BJ (cell line): Measurements from ENCODE around the gene OR11L1. TPM values are rescaled to one million over a fixed set of nuclear protein-coding genes. Genes with fewer than 3 reads are reported as not detected.

ENCODE experiments used
- CTCF ChIA-PET: fragments of 350-600 bp; formaldehyde crosslinking; extraction: SDS; loops from one replicate; lab custom pipeline; 2021; ENCODE audit warnings: antibody characterized with exemption, inconsistent platforms; lab: Yijun Ruan, JAX
- POLR2A ChIA-PET: fragments of 300-600 bp; sonication (Branson Sonifier 250); formaldehyde crosslinking; extraction: SDS; loops from one replicate; lab custom pipeline; 2021; ENCODE audit warnings: antibody characterized with exemption; lab: Charles Lee
- DNase-seq: peaks from one replicate; pipeline ENCODE4 v3.0.0-alpha.2; 2011; ENCODE audit warnings: low read depth
- H3K27me3 ChIP-seq: 2 replicates; pipeline ENCODE4 v1.6.0; 2011; ENCODE audit warnings: low read length; ENCODE audit not compliant: control insufficient read depth, insufficient read depth
- H3K36me3 ChIP-seq: 2 replicates; pipeline ENCODE4 v1.5.1; 2011; ENCODE audit warnings: low read length; ENCODE audit not compliant: control insufficient read depth, insufficient read depth
- H3K4me3 ChIP-seq: 2 replicates; pipeline ENCODE4 v1.5.1; 2011; ENCODE audit warnings: low read depth, mild to moderate bottlenecking, control low read depth, low read length
- CTCF ChIP-seq: IDR thresholded peaks from 2 replicates; pipeline ENCODE4 v1.5.1; 2011; ENCODE audit warnings: low read depth, mild to moderate bottlenecking, control low read depth, inconsistent platforms, low read length, moderate library complexity; ENCODE audit not compliant: insufficient read depth
- polyA plus RNA-seq: library from polyadenylated mRNA; depleted of rRNA; stranded (reverse); fragments of >200 nt; gene quantifications from 2 replicates; pipeline ENCODE4 v1.2.3, GENCODE V29; 2011

The OR11L1 gene
- polyA plus RNA-seq, 1 experiment: not detected

GRCh38 chr1:247840818-247841217, 878 bp downstream of the OR11L1 start:
- ChIA-PET POLR2A (no interaction called here), CTCF (no interaction called here)
- H3K27me3 ChIP-seq: no peaks in the 10 kb centered on the region
- DNase-seq: no peak
- no peak for TF ChIP-seq CTCF
- no peaks in the 10 kb centered on the region for H3K36me3 ChIP-seq
- H3K4me3 ChIP-seq: no peak overlapping the region

GRCh38 chr1:247833601-247834000, 8.1 kb downstream of the OR11L1 start:
- Histone ChIP-seq H3K4me3 (no peak overlapping the region), H3K36me3 (no peaks in the 10 kb centered on the region), H3K27me3 (no peaks in the 10 kb centered on the region)
- no peak for DNase-seq
- POLR2A ChIA-PET: no interaction called here
- CTCF ChIA-PET: no interaction called here
- TF ChIP-seq CTCF: no peak

- POLR2A ChIA-PET: no interaction called here
Observed at GRCh38 chr1:247829656-247830055, 12.0 kb downstream of the OR11L1 start.

GRCh38 chr1:247825362-247825761, 16.3 kb downstream of the OR11L1 start:
- DNase-seq: no peak
- H3K4me3 ChIP-seq: no peak overlapping the region
- no peaks in the 10 kb centered on the region for H3K27me3 ChIP-seq
- TF ChIP-seq CTCF: no peak
- ChIA-PET POLR2A (no interaction called here), CTCF (no interaction called here)
- no peaks in the 10 kb centered on the region for H3K36me3 ChIP-seq

More at GRCh38 chr1:247829656-247830055, 12.0 kb downstream of the OR11L1 start:
- CTCF ChIA-PET: no interaction called here
- H3K27me3 ChIP-seq: no peaks in the 10 kb centered on the region
- TF ChIP-seq CTCF: no peak
- no peaks in the 10 kb centered on the region for H3K36me3 ChIP-seq
- no peak overlapping the region for H3K4me3 ChIP-seq
- DNase-seq: no peak

GRCh38 chr1:247824023-247824422, 17.7 kb downstream of the OR11L1 start, which contains the start of gene OR14A16:
Gene OR14A16 (minus strand): TSS chr1:247824119. CDS start chr1:247815729, 8,390 bp downstream.
- ChIA-PET POLR2A (no interaction called here), CTCF (no interaction called here)
- no peaks in the 10 kb centered on the region for H3K36me3 ChIP-seq
- H3K27me3 ChIP-seq: no peaks in the 10 kb centered on the region
- TF ChIP-seq CTCF: no peak
- no peak for DNase-seq
- H3K4me3 ChIP-seq: no peak within 1 kb of the TSS
